NCI-H82 (cell line): ENCODE measurements around the gene SLC25A48.

Experiments used
- DNase-seq: peaks from one replicate; lab custom pipeline; 2025; lab: John Stamatoyannopoulos, UW

SLC25A48 gene, protein sequence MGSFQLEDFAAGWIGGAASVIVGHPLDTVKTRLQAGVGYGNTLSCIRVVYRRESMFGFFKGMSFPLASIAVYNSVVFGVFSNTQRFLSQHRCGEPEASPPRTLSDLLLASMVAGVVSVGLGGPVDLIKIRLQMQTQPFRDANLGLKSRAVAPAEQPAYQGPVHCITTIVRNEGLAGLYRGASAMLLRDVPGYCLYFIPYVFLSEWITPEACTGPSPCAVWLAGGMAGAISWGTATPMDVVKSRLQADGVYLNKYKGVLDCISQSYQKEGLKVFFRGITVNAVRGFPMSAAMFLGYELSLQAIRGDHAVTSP

DNA sequence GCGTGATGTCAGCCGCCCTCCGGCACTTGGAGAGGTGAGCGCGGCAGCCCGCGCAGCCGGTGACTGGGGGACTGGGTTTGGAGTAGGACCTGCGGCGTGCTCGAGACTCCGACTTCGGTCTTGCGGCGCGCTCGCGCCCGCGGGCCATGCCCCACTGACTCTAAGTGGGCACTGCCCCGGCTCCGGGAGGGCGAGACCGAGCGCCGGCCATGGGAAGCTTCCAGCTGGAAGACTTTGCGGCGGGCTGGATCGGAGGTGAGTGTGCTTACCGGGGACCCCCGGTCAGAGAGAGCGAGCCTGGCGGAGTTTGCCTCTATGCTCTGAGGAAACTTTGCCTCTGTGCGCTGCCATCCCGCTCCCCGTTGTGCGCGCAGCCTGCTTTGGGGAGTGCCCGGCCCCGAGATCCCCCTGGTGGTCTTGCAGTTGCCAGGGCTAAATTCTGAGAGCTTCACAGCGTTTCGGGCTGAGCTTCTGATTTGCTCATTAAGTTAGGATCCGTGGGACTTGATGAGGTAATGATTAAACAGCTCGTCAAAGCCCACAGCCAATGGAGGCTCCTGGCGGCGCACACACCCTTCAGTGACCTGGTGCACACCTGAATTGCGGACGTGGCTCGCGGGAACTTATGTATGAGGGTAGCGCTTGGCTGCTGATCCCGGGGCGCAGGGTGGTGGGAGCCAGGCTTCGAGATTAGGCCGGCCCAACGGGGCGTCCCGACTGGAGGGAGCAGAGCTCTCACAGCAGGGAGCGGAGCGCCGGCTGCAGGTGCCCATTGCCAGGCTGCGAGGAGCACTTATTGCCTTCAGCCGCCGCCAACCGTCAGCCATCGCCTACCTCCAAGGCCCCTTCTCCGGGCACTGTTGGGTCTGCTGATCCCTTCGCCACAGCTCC is at the start of gene SLC25A48:
Gene SLC25A48, plus strand, starts transcription at position 25 of the 891 bp plus-strand sequence. Its CDS starts 185 bp downstream, at position 210.
- DNase-seq, result peak; percentile 83

GRCh38 chr5:135800656-135801055 is 33.8 kb upstream of the SLC25A48 start:
- DNase-seq, result no peak

DNA sequence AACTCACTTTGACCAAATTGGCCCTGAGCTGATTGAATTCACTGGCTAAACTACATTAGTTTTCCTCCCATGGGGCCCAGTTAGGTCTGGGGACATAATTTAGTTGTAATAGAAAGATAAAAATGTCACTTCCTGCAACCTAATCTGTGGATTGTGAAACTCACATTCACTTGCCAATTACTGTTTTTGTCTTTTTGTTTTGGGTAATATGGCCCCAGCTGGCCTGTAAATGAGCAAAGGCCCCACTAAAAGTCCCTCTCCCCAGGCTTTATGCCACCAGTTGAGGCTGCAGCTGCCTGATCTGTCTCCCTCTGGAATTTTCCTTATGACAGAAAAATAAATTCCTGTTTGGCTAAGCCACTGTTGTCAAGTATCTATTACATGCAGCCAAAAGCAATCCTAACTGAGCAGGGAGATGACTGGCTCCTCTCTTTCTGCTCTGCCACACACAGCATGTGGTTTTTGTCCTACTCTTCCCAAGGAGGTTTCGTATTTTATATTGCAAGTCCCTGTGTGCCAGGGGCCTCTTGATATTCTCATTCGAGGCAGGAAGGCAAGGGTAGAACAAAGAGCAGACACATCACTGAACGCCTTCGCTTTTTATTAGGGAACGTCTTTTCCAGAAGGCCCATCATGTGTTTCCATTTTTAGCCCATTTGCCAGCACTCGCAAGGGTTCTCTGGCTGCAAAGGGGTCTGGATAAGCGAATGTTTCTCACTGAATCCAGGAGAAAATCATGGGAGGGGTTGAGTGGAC is 24.1 kb upstream of the SLC25A48 start:
- no peak for DNase-seq

- DNase-seq, result no peak
Measured at GRCh38 chr5:135811007-135811406, 23.5 kb upstream of the SLC25A48 start.

GRCh38 chr5:135813758-135814157 is 20.7 kb upstream of the SLC25A48 start:
- DNase-seq, result no peak

DNA sequence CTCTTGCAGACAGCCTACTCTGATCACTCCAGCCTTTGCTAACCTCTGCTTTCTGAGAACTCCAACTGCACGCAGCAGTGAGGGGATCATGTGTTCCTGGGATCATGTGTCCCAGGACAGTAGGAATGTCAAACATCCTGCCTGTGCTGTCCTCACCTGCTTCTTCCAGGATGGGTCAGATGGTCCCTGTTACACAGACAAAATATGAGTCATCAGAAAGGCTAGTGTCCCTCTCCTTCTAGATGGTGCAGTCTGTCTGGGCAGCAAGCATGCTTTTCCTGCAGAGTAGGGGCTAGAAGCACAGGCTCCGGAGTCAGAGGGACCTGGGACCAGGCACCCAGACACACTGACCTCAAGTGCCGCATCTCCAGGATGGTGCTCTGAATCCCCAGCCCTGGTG is 20.1 kb upstream of the SLC25A48 start:
- no peak for DNase-seq

DNA sequence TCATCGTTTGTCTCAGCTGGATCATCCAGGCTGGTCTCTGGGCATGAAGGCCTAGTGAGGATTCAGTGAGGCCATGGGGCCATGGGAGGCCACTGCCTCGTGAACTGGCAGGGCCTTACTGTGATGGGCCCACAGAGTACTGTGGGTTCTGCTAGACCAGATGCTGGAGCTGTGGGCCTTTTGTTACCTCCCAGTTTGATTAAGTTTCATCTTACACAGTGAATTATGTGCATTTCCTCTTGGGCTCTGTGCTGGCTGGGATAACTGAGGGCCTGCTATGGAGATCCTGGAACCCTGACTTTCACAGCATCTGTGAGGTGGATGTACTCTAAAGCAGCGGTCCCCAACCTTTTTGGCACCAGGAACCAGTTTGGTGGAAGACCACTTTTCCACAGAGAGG is 19.7 kb upstream of the SLC25A48 start:
- no peak for DNase-seq

DNA sequence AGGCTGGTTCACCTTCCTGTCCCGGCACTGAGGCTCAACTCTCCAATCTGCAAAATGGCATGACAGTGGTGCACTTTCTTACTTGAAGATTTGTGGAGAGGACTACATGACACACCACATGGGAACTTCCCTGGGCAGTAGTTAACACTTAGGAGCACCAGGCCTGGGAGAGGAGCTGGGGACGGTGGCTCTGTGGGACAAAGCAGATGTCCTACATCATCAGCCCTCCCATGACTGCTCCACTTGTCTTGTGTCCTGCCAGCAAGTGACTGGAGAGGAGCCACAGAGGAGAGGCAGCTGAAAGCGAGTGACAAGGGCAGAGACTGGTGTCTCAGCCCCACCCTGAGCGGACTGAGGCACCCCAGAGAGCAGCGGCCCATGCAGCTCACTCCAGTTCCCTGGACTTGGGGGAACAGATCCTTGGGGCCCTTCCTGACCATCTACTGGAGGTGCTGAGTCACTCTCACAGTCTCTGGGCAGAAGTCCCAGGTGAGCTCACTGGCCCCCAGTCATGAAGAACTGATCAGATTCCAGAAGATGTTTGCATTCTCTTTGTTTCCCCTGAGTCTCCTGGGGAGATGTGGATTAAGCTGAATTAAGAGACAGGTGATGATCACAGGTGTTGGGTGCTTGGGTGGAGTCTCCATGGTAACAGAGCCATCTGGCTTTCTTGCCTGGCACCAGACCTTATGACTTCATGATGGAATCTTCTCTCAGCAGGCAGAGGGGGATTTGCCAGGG is 13.2 kb upstream of the SLC25A48 start:
- DNase-seq, result peak; percentile 4

DNA sequence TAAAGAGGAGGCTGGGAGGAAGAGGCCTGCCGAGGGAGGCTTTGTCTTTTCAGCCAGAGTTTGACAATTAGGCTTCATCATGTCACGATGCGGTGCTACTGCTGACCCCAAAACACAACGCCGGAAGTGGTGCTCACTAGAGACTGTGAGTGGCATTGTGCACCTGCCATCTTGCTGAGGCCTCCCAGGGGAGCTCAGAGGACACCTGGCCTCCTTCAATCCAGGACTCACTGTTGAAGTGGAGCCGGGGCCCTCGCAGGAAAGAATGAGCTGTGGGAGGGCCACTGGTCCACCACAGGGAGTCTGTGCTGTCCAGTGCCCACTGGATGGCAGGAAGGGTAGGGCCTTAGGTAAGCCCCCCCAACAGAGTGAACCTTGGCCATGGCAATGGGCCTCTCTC is 12.7 kb upstream of the SLC25A48 start:
- DNase-seq, result no peak

GRCh38 chr5:135822286-135822685 is 12.2 kb upstream of the SLC25A48 start:
- DNase-seq, result no peak

- DNase-seq, result no peak
Measured at GRCh38 chr5:135822959-135823358, 11.5 kb upstream of the SLC25A48 start.

DNA sequence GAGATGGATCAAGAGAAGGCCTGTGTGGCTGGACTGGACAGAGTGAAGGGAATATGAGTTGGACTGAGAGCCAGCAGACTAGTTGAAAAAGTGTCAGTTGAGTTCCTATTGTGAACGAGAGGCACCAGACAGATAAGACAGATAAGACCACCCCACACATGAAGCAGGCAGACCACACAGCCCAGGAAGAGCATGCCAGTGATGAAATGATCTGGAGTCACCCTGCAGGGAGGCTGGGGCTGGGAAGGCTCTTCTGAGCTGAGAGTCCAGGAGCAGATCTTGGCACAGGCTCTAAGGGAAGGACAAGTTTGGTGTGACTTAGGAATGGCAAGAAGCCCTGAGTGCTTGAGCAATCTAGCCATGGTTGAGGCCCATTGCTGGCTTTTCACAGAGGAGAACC is 10.6 kb upstream of the SLC25A48 start:
- no peak for DNase-seq

GRCh38 chr5:135824541-135825041 is 9.9 kb upstream of the SLC25A48 start:
- DNase-seq, result no peak

- DNase-seq, result no peak
Measured at GRCh38 chr5:135825373-135826220, 8.9 kb upstream of the SLC25A48 start.

DNA sequence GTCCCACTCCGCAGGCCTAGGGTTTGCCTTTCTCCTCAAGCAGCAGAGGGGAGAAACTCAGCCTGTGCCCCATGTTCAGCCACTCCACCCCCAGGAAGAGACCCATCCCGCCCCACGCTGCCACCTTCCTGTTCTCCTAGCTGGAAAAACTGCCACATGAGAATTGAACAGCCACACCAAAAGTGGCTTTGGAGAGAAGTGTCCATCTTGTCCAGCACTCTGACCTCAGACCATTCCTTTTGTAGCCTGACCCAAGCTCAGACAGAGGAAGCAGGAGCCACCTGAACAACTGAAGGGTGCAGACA is 8.3 kb upstream of the SLC25A48 start:
- no peak for DNase-seq

DNA sequence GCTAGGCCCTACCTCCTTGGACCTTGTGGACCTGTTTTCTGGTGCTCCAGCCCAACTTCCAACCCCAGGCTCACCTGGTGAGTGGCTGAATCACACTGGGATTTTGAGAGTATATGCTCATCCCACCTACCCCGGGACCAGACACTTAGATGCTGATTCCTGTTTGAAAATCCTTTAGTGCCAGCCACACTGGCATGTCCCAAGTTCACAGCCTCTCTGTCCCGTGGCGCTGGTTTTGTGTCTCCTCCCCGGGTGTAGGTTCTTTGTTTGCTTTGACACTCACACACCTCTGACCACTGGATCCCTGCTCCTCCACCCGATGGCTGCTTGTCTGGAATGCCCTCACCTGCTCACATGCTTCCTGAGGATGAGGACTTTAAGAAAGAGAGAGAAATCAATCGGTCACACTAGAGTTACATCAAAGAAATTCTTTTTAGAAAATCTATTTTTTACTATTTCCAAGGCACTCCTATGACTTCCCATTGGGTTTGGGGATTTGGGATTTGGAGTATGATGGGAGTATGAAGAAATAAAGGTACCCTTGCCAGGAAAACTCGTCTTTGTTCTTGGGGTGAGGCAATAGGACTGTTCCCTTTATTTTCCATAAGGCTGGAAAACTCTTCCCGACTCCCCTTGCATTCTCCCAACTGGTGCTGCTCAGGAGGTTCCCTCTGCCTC is 7.3 kb upstream of the SLC25A48 start:
- no peak for DNase-seq

DNA sequence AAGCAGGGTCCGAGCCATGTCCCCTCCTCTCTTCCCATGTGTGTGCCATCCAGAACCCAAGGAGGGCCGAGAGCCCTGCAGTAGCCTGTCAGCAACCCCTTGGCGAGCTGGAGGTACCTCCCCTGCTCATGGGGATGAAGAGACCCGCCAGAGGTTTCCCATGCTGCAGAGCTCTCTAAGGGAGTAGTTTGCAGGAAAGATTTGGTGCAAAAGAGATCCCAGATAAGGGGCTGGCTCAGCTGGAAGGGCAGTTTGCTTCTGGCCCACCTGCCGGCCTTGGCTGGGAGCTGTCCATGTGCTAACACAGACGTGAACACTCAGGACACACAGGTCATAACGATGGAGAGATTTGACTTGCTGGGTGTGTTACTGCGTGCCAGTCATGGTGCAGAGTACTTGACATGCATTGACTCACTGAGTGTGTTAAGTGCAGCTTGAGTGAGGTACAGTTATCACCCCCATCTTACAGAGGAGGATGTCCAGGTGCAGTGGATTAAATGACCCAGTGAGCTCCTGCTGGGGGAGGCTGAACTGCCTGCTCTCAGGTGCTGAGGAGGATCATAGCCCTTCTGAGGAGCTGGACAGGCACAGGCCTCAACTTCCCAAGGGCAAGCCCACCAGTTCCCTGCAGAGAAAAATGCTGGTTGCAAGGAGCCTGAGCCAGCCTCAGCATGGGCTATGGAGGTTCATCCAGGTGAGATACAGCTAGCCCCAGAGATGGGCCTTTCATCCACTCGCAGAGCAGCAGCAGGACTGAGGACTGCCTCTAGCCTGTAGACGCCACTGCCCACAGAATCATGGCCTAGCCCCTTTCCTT is 6.3 kb upstream of the SLC25A48 start:
- no peak for DNase-seq

GRCh38 chr5:135828782-135829127 is 5.7 kb upstream of the SLC25A48 start:
- no peak for DNase-seq

DNA sequence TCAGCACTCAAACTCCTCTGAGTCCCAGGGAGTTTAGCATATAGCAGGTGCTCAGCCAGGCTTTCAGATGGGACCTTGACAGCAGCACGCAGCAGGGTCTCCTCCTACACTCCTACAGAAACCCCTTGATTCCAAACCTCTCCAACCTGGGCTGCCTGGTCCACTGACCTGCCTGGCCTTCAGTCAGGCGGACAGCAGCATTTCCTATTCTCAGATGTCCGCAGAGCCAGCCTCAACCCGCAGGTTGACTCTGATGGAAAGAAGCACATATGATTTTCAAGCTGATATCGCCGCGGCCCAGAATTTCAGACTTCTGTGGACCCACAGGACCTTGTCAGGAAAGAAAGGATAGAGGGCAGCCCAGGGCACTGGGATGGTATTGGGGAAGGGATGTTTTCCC is 5.3 kb upstream of the SLC25A48 start:
- no peak for DNase-seq
